Activated CD8-positive, alpha-beta memory T cell treated with anti-CD3 and anti-CD28 coated beads for 36 hours (primary cell): ENCODE results near the gene AP1B1. TPM values are rescaled to one million over a fixed set of nuclear protein-coding genes. Genes with fewer than 3 reads are reported as not detected.
"Not testable (repeated sequence)": the region's sequence is repeated elsewhere in the genome, so short reads cannot be mapped to it uniquely, and the experiment has no call there.

Experiments
- CTCF ChIA-PET: fragments of 350-600 bp; sonication (Branson Sonifier 250); formaldehyde crosslinking; loops from one replicate; lab custom pipeline; 2021; ENCODE audit warnings: antibody characterized with exemption; lab: Charles Lee
- POLR2A ChIA-PET: fragments of 350-600 bp; sonication (Branson Sonifier 250); formaldehyde crosslinking; loops from one replicate; lab custom pipeline; 2021; ENCODE audit warnings: antibody characterized with exemption; lab: Charles Lee
- total RNA-seq, 2 experiments: library from RNA; stranded (reverse); gene quantifications; one replicate each; pipeline ENCODE4 v1.2.3, GENCODE V29; 2021

The AP1B1 gene
- total RNA-seq, 2 experiments from 2014 or later = 75.4 to 76.5 TPM

DNA sequence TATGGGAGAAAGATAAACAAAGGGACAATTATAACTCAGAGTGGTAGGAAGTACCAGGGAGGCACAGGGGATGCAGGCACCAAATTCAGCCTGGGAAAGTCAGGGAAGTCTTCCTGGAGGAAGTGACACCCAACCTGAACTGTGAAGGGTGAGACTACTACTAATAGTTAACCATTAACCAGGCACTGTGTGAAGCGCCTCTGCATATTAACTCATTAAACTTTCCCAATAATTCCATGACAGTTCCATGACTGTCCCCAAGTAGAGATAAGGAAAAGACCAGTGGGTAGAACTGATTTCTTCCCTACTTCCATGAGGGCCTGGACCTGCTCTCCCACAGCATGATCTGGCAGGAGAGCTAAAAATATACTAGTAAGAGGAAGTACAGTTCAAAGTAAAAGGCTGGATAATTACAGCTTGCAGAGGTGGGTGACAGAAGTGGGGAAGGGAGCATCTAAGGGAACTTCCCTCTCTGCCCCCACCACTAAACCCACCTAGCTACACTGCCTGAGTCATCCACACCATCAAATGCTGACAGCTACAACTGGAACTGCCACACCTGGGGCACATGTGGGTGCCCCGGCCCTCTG lies 4.7 kb upstream of the AP1B1 start:
- CTCF ChIA-PET = interaction anchor here (1.6 kb wide), 1 partner anchor 8 kb away, joined by 3 read pairs; no protein-coding TSS in a partner anchor
- POLR2A ChIA-PET = no interaction called here

GRCh38 chr22:29391546-29391945 lies 3.2 kb upstream of the AP1B1 start:
- ChIA-PET CTCF (no interaction called here), POLR2A (no interaction called here)

DNA sequence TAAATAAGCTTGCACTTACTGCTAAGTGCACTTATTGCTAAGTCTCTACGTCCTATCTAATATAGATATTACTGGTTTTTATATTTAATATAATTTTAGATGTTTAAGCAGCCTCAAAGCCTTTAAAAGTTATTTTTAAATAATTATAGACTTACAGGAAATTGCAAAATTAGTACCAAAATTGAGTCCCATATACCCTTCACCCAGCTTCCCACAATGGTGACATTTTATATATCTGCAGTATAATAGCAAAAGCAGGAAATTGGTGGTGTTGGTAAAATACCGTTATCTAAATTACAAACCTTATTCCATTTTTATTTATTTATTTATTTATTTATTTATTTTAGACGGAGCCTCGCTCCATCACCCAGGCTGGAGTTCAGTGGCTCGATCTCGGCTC lies 1.9 kb upstream of the AP1B1 start:
- ChIA-PET CTCF (no interaction called here), POLR2A (no interaction called here)

DNA sequence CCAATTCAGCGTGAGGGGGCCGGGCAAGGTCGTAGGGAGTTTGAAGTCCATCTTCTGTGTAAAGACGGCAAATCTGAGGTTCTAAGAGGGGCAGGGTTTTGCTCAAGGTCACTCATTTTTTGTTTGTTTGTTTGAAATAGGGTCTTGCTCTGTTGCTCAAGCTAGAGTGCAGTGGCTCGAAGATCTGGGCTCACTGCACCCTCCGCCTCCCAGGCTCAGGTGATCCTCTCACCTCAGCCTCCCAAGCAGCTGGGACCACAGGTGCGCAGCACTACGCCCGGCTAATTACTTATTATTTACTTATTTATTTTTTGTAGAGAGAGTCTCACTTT lies 355 bp upstream of the AP1B1 start:
- POLR2A ChIA-PET = no interaction called here
- CTCF ChIA-PET = interaction anchor here (1.0 to 1.9 kb wide), 2 partner anchors 14 to 165 kb away, joined by 3 to 6 read pairs; partner anchors contain the start of gene THOC5

DNA sequence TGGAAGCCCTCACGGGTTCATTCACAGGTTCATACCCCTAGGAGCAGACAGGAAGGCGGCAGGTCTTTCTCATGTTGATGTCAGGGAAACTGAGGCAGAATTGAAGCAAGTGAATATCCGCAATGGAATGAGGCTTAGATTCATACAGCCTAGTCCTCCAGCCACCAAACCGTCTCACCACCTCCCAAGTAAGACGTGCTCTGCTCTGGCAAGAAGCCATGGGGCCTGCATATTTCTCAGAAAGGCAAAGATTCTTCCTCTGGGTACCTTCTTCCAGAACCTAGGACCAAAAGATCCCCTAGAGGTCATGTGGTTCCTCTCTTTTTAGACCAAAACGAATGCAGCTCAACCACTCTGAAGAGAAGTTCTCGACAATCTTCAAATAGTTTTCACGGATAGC lies 1.7 kb downstream of the AP1B1 start:
- POLR2A ChIA-PET = no interaction called here
- CTCF ChIA-PET = no interaction called here

- CTCF ChIA-PET = interaction anchor here (0.6 to 1.0 kb wide), 2 partner anchors 8 to 100 kb away, joined by 3 read pairs; no protein-coding TSS in a partner anchor
- POLR2A ChIA-PET = no interaction called here
Observed at GRCh38 chr22:29385748-29386147, 2.6 kb downstream of the AP1B1 start.

- ChIA-PET POLR2A (no interaction called here), CTCF (interaction anchor here (0.9 to 1.0 kb wide), 2 partner anchors 9 to 125 kb away, joined by 3 read pairs; no protein-coding TSS in a partner anchor)
Observed at GRCh38 chr22:29385151-29385704, 3.1 kb downstream of the AP1B1 start.

GRCh38 chr22:29383740-29384139 lies 4.6 kb downstream of the AP1B1 start:
- ChIA-PET CTCF (no interaction called here), POLR2A (interaction anchor here (0.6 kb wide), 1 partner anchor 223 kb away, joined by 3 read pairs; no protein-coding TSS in a partner anchor)

GRCh38 chr22:29382580-29383302 lies 5.6 kb downstream of the AP1B1 start:
- ChIA-PET POLR2A (no interaction called here), CTCF (no interaction called here)

DNA sequence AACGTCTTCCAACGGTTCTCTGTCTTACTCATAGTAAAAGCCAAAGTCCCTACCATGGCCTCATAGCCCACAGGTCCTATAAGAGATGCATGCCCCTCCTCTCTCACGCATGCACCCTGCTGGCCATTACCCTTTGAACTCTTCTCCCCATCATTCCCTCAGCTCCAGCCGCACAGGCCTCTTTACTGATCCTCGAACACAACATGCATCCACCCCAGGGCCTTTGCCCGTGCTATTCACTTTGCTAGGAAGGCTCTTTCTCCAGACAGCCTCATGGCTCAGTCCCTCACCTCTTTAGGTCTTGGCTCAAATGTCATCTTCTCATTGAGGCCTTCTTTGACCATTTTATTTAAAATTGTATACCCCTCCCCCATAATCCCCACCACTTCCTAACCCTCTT lies 7.5 kb downstream of the AP1B1 start:
- ChIA-PET CTCF (no interaction called here), POLR2A (interaction anchor here (0.5 kb wide), 1 partner anchor 8 kb away, joined by 3 read pairs; no protein-coding TSS in a partner anchor)

- ChIA-PET CTCF (no interaction called here), POLR2A (no interaction called here)
Observed at GRCh38 chr22:29380032-29380781, 8.2 kb downstream of the AP1B1 start.

DNA sequence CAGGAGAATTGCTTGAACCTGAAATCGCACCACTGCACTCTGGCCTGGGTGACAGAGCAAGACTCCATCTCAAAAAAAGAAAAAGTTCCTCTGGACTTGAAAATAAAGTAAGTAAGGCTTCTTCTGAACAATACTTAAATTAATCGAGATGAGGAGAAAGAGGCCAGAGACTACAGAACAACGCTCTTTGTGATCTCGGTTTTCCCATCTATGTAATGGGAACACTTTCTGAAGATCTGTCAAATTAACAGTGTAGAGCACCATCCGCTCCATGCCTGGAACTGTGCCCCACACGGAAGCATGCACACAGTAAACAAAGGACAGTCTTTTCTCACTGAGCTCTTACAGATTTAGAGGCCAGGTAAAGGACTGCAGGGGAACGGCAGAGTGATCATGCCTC lies 9.1 kb downstream of the AP1B1 start:
- CTCF ChIA-PET = no interaction called here
- POLR2A ChIA-PET = interaction anchor here (0.5 kb wide), 1 partner anchor 573 kb away, joined by 3 read pairs; no protein-coding TSS in a partner anchor

DNA sequence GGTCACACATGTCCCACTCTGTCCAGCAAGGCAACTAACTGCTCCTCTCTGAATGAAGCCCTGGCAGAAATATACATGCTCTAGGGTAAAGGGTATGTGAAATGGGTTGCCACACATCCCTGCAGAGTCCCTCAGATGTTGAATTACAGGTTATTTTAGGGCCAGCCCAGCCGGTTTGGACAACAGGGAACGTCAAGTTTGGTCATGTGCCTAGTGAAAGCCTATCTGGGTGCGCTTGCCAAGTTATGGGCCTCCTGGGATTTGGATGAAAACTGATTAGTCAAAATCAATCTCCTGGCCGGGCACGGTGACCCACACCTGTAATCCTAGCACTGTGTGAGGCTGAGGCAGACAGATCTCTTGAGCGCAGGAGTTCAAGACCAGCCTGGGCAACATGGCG lies 10.4 kb downstream of the AP1B1 start:
- POLR2A ChIA-PET = no interaction called here
- CTCF ChIA-PET = no interaction called here

DNA sequence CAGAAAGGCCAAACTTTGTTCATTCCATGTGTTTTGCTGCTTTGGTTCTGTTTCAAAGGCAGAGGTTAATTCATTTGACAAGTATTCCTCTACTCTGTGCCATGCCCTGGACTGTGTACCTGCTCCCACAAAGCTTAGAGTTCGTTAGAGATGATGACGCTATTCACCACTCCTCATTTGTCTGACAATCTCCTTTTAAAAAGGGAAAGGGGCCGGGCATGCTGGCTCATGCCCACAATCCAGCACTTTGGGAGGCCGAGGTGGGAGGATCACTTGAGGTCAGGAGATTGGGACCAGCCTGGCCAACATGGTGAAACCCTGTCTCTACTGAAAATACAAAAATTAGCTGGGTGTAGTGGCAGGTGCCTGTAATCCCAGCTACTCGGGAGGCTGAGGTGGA lies 11.7 kb downstream of the AP1B1 start:
- POLR2A ChIA-PET = not testable (repeated sequence)
- CTCF ChIA-PET = interaction anchor here (0.7 to 0.8 kb wide), 2 partner anchors 32 to 107 kb away, joined by 4 read pairs; no protein-coding TSS in a partner anchor

- ChIA-PET POLR2A (no interaction called here), CTCF (interaction anchor here (0.6 kb wide), 1 partner anchor 163 kb away, joined by 3 read pairs; no protein-coding TSS in a partner anchor)
Observed at GRCh38 chr22:29375398-29376076, 12.8 kb downstream of the AP1B1 start.

DNA sequence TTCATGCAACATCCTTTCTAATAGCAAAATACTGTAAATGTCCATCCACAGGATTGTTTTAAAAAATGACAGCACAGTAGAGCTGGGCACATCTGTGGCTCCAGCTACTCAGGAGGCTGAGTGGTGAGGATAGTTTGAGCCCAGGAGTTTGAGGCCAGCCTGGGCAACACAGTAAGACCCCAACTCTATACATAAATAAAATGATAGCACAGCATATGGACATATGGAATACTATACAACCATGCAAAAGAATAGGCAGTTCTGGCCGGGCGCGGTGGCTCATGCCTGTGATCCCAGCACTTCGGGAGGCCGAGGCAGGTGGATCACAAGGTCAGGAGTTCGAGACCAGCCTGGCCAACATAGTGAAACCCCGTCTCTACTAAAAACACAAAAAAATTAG lies 13.6 kb downstream of the AP1B1 start:
- POLR2A ChIA-PET = not testable (repeated sequence)

DNA sequence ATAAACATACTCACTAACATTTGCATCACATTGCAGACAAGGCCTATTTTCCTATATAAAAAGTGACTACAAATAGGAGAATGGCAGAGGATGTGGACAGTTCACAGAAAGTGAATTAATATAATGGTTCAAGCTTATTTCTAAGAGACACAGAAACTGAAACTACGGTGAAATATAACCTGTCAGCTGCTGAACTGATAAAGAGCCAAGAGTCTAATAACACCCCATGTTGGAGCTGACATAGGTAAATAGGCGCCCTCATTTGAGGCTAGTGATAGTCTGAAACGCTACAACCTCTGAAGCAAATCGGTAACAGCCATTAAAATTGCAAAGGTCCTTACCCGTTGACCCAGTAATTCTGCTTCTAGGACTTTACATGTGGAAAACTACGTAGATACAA lies 14.0 kb downstream of the AP1B1 start:
- CTCF ChIA-PET = interaction anchor here (0.7 to 1.0 kb wide), 2 partner anchors 15 to 135 kb away, joined by 3 read pairs; no protein-coding TSS in a partner anchor
- POLR2A ChIA-PET = no interaction called here

More for the DNA sequence above, 13.6 kb downstream of the AP1B1 start:
- CTCF ChIA-PET = interaction anchor here (0.6 to 1.0 kb wide), 2 partner anchors 14 to 164 kb away, joined by 3 read pairs; no protein-coding TSS in a partner anchor

GRCh38 chr22:29370537-29370936 lies 17.8 kb downstream of the AP1B1 start:
- ChIA-PET CTCF (no interaction called here), POLR2A (no interaction called here)

DNA sequence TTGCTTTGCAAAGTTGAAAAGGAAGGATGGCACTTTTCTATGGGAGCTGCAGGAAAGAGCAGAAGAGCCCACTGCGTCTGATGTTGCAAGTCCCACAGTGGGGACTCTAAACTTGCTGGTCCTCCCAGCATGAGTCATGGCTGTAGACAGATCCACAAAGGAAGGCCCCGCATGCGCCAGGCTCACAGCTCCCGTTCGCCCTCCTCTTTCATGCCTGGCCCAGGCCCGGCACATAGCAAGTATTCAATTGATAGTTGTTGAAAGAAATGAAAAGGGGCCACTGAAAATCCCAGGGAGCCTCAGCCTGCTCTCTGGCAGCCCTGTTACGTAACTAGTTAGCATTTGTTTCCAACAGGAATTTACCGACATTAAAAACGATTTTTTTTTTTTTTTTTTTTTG lies 18.9 kb downstream of the AP1B1 start:
- CTCF ChIA-PET = interaction anchor here (0.6 kb wide), 1 partner anchor 476 kb away, joined by 3 read pairs; no protein-coding TSS in a partner anchor
- POLR2A ChIA-PET = interaction anchor here (0.5 kb wide), 1 partner anchor 1557 kb away, joined by 8 read pairs; no protein-coding TSS in a partner anchor
